Gastrocnemius medialis (tissue), 4 donors: Measurements from ENCODE around the gene GOLGA6L7.

ENCODE experiments used
- POLR2A ChIP-seq, 2 donors: fragments of 450-650 bp; IDR thresholded peaks; one replicate each; pipeline ENCODE4 v1.6.1; 2017; ENCODE audit warnings: antibody characterized with exemption in 2 of 2, mild to moderate bottlenecking in 2 of 2, moderate library complexity in 2 of 2
- TF ChIP-seq, protein P1 (sequence below), 5 experiments: fragments of 450-650 bp in 3 of 5; fragments of 200-600 bp in 2 of 5; sonication (generic) in 2 of 5; IDR thresholded peaks in 4 of 5; conservative IDR thresholded peaks in 1 of 5; 1 replicate in 4 of 5; 2 replicates in 1 of 5; pipeline ENCODE4 v1.5.1; 2016 to 2019; ENCODE audit warnings: antibody characterized with exemption in 5 of 5, mild to moderate bottlenecking in 3 of 5, moderate library complexity in 3 of 5

- TF ChIP-seq, protein P1, sequence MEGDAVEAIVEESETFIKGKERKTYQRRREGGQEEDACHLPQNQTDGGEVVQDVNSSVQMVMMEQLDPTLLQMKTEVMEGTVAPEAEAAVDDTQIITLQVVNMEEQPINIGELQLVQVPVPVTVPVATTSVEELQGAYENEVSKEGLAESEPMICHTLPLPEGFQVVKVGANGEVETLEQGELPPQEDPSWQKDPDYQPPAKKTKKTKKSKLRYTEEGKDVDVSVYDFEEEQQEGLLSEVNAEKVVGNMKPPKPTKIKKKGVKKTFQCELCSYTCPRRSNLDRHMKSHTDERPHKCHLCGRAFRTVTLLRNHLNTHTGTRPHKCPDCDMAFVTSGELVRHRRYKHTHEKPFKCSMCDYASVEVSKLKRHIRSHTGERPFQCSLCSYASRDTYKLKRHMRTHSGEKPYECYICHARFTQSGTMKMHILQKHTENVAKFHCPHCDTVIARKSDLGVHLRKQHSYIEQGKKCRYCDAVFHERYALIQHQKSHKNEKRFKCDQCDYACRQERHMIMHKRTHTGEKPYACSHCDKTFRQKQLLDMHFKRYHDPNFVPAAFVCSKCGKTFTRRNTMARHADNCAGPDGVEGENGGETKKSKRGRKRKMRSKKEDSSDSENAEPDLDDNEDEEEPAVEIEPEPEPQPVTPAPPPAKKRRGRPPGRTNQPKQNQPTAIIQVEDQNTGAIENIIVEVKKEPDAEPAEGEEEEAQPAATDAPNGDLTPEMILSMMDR (IDR thresholded peaks at IDR 0.05 in 4 of 5, conservative IDR thresholded peaks at IDR 0.05 in 1 of 5), result no peak
- TF ChIP-seq POLR2A (IDR thresholded peaks at IDR 0.05), result no peak
Measured at GRCh38 chr15:28895566-28895965, 47.1 kb upstream of the GOLGA6L7 start.
